Stimulated activated CD8-positive, alpha-beta memory T cell treated with anti-CD3 and anti-CD28 coated beads, Interleukin-7, amount 100 ng/mL, for 4 hours (primary cell): ENCODE measurements around the gene DYRK1A.
"Not testable (repeated sequence)": the region's sequence is repeated elsewhere in the genome, so short reads cannot be mapped to it uniquely, and the experiment has no call there.

Source experiments
- DNase-seq, 2 donors: peaks; one replicate each; pipeline ENCODE4 v3.0.0-alpha.2; 2020; ENCODE audit warnings: low read depth in 2 of 2

The DYRK1A gene

DNA sequence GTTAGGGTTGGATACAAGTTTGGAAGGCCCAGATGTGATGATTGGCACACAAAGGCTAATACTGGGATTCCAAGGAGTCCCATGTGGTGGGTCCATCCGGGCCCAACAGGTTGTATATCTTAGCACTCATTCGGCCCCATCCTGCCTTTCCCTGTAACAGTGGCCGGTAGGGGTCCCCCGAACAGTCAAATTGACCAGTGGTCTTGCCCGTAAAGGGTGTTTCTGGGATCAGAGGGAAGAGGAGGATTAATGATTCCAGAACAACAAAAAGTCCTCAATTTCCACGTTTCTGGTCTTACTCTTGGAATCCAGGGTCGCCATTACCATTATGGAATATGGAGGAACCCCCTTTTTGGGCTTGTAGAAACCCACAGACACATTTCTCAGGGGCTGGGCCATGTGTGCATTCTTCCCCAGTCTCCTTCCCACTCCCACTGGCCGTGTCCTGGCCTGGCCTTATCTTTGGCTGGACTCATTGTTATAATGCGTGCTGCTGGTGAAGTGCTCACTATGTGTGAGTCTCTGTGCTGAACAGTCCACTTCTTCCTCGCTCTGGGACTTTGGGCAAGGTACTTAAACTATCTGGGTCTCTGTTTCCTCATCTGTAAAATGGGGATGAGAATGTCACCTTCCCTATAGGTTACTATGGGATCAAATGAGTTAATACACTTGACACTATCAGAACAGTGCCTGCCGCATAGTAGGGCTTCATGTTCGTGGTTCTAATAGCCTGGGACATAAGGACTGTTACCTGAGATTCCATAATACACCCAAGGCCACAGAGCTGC, 161.8 kb downstream of the DYRK1A start:
- DNase-seq: no peak

DNA sequence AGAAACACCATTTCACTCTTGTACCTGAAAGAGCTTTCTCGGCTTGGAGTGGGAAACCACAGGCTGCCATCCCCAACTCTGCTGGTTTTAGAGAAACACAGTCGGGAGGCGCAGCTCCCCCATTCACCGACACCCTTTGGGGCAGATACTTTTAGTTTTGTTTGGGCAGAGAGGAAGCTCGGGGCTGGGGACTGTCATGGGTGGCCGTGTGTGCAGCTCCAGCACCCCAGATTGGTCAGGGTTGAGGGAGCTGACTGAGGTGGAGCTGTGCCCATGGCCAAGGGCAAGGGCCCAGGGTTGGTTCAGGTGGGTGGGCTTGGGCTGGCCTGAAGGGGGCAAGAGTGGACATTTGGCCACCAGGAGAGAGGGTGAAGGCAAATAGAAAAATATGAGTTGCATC, 163.1 kb downstream of the DYRK1A start:
- DNase-seq: no peak

DNA sequence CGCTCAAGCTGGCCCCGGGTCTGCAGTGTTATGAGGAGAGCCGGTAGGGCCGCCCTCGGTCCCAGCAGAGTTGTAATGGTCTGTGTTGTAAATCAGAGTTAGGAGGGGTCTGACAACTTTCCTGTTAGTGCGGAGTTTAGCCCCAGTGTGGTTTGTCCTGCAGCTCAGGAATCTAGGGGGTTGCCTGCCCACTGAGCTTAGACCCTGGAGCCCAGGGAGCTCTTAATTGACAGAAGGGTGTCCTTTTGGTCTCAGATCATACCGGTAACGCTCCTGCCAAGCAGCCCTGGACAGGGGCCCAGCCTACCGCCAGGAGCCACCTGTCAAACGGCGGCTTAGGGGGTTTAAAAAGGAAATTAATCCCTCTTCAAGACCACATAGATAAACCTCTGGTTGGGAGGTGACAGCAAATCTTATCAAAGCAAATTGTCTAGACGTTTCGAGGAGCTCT, 164.4 kb downstream of the DYRK1A start:
- DNase-seq: no peak

DNA sequence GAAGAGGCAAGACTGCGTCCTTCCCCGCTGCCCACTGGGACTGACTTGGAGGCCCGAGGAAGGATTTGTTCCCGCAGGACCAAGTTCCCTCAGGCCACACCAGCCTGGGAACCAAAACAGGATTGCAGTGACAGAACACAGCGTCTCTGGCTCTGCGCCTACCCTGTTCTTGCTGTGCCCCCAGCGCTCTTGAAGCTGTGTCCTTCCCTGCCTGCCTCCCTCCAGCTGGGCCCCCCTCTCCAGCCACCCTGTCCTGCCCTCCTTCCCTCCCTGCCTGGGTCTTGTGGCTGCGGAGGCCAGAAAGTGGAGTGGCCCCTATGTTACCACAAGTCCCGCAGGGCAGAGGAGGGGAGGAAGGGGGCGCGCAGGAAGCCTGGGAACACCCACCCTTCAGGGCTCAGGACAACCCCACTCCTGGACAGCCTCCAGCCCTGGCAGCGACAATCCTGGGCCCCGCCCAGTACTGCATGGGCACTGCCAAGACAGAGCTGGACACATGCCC, 164.9 kb downstream of the DYRK1A start:
- DNase-seq: no peak

- peak in 1 of 2 donors; percentile 23 for DNase-seq
These were observed 166.6 kb downstream of the DYRK1A start for GRCh38 chr21:37532868-37533780.

- no peak for DNase-seq
These were observed 167.9 kb downstream of the DYRK1A start for GRCh38 chr21:37534431-37534830.

- no peak for DNase-seq
These were observed 168.6 kb downstream of the DYRK1A start for GRCh38 chr21:37535130-37535529.

DNA sequence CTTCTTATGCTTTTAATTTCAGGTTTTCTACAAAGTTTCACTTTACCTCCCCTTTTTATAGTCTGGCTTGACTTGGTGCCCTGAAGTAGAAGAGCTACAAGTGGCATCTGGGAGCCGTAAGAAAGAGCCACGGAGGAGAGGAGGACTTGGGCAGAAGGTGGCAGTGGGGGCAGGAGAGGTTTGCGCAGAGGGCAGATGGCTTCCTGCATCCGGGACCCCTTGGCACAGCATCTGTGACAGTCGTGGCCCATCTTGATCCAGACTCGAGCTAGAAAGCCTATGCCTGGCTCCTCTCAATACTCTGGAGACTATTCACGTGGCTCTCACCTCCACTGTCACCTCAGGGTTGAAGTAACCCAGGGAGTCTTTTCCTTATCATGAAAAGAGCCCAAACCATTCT, 169.1 kb downstream of the DYRK1A start:
- DNase-seq: no peak

DNA sequence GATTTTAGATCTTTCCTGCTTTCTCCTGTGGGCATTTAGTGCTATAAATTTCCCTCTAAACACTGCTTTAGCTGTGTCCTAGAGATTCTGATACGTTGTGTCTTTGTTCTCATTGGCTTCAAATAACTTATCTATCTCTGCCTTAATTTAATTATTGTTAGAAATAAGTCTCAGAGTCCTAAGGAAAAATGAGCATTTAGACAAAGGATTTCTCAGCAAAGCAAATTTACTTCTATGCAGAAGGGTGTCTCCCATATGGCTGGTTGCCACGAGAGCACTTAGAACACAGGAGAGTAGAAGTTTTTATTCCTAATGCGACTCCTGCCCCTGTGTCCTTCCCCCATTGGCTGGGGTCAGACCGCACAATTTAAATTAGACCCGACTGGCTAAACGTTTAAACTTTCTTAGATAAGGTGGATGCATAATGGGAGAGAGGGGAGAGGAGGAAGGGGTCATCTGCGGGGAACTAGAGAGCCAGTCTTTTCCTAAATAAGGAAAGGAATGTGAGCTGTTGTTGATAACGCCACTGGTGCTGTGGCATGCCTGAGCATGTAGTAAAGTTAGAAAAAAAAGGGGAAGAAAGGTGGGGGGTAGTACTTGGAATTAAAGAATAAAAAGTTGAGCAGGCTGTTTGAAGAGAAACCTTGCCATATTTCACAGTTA, 170.2 kb downstream of the DYRK1A start:
- no peak for DNase-seq

DNA sequence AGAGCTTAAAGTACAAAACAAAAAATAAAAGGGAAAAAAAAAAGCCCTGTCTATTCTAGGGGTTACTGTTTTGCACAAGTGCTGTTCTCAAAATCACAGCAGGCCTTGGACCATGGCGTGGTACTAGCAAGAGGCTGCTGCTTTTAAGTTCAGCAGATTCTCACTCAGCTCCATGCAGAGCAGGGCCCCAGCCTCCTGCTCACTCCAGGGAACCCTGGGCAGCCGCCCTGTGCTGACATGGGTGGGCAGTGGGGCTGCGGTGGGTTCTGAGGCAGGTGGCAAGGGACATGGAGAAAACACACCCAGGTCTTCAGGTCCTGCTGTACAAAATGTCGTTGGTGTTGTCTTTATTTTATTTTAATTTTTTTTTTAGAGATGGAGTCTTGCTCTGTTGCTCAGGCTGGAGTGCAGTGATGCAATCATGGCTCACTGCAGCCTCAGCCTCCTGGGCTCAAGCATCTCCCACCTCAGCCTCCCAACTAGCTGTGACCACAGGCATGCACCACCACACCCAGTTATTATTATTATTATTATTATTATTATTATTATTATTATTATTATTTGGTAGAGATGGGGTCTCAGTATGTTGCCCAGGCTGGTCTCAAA, 170.9 kb downstream of the DYRK1A start:
- DNase-seq: no peak

DNA sequence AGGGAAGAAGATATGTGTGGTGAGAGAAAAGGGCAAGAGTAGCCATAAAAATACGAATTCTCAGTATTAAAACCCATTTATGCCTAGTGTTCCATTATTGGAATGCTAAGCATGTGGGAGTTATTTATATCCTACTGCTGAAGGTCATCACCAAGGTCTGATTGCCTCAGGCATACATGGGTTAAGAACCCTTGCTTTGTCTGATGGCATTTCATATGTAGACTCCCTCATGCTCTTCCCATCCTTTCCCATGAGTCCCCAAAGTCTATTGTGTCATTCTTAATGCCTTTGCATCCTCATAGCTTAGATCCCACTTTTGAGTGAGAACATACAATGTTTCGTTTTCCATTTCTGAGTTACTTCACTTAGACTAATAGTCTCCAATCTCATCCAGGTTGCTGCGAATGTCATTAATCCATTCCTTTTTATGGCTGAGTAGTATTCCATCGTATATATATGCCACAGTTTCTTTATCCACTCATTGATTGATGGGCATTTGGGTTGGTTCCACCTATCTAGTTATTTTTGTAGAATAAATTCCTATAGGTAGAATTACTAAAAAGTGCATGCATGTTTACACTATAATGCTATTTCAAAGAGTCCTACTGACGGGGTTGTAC, 172.5 kb downstream of the DYRK1A start:
- no peak for DNase-seq

DNA sequence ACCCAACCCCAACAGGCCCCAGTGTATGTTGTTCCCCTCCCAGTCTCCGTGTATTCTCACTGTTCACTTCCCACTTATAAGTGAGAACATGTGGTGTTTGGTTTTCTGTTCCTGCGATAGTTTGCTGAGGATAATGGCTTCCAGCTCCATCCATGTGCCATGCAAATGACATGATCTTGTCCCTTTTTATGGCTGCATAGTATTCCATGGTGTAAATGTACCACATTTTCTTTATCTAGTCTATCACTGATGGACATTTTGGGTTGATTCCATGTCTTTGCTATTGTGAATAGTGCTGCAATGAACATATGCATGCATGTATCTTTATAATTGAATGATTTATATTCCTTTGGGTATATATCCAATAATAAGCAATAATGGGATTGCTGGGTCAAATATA, 174.6 kb downstream of the DYRK1A start:
- DNase-seq: not testable (repeated sequence)

GRCh38 chr21:37542512-37542911, 175.9 kb downstream of the DYRK1A start:
- no peak for DNase-seq

DNA sequence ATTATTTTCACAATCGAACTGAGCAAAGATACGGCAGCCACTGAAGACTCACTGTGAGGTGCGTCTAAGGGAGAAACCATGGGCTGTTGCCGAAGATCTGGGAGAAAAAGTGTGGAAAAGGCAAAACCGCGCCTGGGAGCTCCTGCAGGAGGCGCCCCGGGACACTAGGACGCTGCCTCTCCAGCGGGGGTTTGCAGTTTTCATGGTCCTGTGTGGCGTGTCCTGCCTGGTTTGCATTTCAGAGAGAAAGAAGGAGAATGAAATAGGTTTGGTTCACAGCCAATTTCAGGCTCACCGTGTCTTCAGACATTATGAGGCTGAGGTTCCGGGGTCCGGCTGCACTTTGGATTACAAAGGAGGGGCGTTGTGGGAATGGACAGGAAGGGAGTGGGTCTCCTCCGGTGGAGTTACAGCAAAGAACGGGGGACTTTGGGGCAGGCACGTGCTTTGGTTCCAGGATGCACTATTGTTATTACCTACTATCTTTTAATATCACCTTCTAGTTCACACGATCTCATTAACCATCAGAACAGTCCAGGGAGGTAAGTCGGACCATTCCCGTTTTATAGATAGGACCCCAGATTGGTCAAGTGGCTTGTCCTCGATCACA, 179.8 kb downstream of the DYRK1A start:
- DNase-seq: no peak

- DNase-seq: no peak
These were observed 180.5 kb downstream of the DYRK1A start for GRCh38 chr21:37546949-37547614.

- no peak for DNase-seq
These were observed 181.1 kb downstream of the DYRK1A start for GRCh38 chr21:37547615-37548200.

DNA sequence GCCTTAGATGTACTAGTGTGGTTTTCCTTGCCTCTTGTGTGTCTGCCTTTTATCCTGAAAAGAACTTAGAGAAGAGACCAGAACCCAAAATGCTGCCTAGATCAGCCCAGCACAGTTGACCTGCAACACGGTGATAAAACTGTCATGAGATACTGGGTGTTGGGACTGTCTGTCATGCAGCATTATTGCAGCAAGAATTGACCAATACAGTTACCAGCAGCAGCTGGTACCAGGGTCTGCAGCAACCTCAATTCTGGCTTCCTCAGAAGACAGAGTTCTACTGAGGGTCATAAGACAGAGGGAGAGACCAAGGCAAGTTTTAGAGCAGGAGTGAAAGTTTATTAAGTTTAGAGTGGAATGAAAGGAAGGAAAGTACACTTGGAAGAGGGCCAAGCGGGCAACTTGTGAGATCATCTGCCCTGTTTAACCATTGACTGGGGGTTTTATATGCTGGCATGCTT, 182.0 kb downstream of the DYRK1A start:
- no peak for DNase-seq

DNA sequence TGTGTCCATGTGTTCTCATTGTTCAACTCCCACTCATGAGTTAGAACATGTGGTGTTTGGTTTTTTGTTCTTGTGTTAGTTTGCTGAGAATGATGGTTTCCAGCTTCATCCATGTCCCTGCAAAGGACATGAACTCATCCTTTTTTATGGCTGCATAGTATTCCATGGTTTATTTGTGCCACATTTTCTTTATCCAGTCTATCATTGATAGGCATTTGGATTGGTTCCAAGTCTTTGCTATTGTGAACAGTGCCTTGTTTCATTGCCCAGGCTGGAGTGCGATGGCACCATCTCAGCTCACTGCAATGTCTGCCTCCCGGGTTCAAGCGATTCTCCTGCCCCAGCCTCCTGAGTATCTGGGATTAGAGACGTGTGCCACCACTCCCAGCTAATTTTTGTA, 183.2 kb downstream of the DYRK1A start:
- DNase-seq: not testable (repeated sequence)

GRCh38 chr21:37550157-37550556, 183.6 kb downstream of the DYRK1A start:
- DNase-seq: no peak
